Dedifferentiated amniotic fluid mesenchymal stem cell (primary cell): ENCODE measurements around the gene THSD7A.

Experiments
- DNase-seq: peaks from one replicate; pipeline ENCODE4 v3.0.0-alpha.2; 2016; ENCODE audit errors: extremely low spot score

Gene THSD7A

DNA sequence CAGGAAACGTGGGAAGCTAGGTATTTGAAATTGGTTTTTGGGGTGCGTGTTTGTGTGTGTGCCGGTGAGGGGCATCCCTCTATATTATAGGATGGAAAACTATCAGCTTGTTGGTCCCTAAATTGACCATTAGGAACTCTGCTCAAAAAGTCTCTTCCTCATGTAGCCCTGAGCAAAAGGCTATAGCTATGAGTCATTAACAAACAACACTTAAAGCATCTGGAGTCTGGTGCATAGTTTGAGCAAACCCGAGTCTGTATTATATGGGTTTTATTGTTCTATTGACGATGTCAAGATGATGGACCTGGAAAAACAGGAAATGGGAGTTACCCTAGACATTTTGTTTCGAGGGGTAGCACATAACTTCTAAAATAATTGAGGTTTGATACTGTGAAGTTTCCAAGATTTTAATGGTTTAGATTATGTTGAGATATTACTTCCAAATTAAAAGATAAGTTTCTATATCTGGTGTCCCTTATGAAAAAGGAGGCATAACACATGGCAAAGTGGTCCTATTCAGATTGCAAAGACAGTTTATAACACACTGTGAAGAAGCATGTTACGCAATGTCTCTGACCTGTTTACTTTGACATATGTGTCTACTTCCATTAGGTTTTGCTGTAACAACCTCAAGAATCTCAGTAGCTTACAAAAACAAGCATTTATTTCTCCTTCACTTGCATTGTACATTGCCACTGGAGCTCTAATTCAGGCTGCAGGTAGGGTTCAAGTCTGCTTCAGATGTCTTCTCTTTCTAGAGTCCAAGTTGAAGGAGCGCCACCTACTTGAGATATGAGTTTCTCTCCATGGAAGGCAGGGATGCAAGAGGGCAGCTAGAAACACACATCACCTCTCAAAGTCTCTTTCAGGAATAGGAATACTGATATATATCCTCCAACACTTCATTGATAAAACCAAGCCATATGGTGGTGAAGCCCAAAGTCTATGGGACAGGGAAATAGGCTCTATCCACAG lies 500.6 kb downstream of the THSD7A start:
- no peak for DNase-seq

DNA sequence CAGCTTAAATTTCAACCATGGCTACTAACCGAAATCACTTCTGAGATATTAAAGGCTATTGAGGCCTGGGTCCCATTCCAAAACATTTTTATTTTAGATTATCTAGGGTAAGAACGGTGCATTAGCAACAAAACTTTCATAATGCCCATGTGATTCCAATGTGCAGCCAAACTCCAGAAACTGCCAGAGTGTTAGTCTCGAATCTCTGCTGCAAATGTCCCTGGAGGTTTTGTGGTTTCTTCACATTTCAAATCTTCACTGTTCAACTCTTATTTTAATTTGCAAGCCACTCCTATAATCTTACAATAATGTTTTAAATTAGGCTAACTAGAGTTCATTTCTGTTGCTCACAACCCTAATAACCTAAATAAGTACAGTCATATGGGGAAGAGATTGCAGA lies 501.3 kb downstream of the THSD7A start:
- no peak for DNase-seq

DNA sequence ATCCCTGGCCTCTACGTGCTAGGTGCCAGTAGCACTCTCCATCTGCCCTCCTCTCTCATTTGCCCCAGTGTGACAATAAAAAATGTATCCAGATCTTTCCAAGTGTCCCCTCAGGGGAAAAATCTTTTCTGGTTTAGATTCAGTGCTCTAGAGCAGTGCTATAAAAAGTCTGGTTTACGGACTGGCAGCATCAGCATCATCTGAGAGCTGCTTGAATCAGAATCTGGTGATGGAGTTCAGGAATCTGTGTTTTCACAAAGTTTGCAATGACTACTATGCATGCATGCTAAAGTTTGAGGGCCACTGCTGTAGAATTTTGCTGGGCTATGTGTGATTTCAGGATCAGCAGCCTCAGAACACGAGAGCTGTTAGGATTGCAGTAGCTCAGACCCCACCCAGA lies 501.8 kb downstream of the THSD7A start:
- no peak for DNase-seq

DNA sequence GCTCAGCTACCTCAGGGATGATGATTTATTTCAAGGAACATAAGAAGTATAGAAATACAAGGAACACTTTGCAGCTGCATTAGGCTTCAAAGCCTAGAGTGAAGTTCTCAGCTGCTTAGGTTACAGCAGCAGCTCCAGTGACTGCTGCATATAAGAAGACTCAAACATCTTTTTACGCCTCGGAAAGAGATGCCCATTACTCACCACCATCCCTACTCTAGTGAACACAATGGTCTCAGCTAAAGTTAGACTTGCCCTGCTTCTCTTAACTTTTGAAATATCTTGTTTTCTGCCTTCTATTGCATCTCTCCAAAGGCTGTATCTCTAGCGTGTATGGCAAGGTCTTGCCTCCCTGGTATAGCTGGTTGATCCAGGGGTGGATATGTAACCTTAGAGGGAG lies 502.4 kb downstream of the THSD7A start:
- no peak for DNase-seq

DNA sequence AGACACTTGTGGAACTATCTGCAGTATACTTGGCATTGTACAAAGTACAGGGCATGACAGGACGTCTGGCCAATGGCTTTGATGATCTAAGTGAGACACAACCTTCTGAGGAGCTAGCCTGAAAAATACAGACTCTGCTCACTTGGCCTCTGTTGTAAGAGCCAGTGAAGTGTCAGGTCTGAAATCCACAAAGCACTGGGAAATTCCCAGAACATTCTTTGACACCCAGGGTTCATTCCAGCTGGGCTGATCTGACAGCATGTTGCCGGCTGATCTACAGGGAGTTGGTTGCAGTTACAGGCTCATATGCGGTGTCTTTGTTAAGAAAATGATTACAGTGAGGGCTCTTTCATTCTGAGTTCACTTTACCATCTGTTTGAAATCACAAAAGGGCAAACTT lies 503.7 kb downstream of the THSD7A start:
- DNase-seq: no peak

DNA sequence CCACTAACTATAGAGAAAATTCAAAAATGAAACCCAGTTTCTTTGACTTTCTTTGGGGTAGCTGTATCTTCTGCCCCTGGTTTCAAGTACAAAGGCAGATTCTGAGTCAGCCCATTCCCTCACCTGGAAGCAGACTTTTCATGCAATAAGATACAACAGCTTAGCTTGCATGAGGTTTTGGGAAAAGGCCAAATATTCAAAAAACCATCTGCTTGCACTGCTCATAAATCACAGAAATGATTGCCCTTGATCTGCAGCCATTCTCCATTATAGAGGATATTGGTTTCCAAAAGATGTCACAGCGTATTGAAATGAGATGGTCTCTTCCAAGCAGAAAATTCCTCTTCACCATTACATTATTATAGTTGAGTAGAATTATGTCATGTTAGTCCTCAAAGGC lies 504.4 kb downstream of the THSD7A start:
- no peak for DNase-seq
